Measurements from ENCODE around the gene GLMP.

DNA sequence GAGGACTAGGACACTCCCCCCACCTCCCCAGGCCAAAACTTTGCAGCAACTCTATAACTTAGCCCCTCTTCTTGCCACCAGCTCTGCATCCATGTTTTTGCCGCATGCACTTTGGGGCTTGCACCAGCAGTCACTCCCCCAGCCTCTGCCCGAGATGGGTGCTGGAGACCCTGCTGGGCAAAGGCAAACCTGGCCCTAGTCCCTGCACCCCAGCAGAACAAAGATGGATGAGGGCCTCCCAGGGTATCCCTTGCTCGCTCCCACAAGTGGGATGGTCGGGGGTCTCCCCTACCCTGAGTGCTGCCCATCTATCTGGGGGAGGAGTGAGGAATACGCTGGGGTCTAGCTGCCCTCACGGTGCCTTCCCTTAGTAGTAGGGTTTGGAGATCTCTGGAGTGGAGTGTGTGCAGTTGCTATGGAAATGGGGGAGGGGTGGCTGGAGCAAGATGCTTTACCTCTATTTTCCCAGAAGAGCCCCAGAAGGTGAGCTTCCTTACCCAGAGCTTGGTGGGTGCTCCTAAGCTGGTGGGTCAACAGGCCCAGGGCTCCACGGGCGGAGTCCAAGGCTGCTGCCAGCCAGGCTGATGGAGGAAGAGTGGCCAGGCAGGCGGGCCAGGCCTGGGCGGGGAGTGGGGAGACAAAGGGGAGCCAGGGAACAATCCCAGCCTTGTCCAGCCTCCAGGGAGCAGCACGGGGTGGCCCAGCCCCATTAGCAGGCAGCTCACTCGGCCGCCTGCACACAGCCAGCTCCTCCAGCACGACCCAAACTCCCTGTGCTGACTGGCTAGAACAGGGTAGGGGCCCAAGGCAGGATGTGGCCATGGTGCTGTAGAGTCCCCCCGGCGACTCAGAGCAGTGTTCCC is 47.8 kb downstream of the GLMP start, which contains the start of gene PAQR6:
- TF ChIP-seq, protein P1, sequence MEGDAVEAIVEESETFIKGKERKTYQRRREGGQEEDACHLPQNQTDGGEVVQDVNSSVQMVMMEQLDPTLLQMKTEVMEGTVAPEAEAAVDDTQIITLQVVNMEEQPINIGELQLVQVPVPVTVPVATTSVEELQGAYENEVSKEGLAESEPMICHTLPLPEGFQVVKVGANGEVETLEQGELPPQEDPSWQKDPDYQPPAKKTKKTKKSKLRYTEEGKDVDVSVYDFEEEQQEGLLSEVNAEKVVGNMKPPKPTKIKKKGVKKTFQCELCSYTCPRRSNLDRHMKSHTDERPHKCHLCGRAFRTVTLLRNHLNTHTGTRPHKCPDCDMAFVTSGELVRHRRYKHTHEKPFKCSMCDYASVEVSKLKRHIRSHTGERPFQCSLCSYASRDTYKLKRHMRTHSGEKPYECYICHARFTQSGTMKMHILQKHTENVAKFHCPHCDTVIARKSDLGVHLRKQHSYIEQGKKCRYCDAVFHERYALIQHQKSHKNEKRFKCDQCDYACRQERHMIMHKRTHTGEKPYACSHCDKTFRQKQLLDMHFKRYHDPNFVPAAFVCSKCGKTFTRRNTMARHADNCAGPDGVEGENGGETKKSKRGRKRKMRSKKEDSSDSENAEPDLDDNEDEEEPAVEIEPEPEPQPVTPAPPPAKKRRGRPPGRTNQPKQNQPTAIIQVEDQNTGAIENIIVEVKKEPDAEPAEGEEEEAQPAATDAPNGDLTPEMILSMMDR (IDR thresholded peaks at IDR 0.05 in 4 of 5, conservative IDR thresholded peaks at IDR 0.05 in 1 of 5): no peak
- no peak for TF ChIP-seq POLR2A (IDR thresholded peaks at IDR 0.05)
